ENCODE measurements around the gene IL1RL1.

IL1RL1 gene

GRCh38 chr2:102376052-102376591 lies 64.8 kb downstream of the IL1RL1 start:
- DNase-seq = no peak

GRCh38 chr2:102383722-102384121 lies 72.4 kb downstream of the IL1RL1 start:
- DNase-seq = no peak

GRCh38 chr2:102385522-102385921 lies 74.2 kb downstream of the IL1RL1 start:
- no peak for DNase-seq

- DNase-seq = no peak
Measured at GRCh38 chr2:102386004-102386403, 74.6 kb downstream of the IL1RL1 start.

- no peak for DNase-seq
Measured at GRCh38 chr2:102386867-102387541, 75.6 kb downstream of the IL1RL1 start.

- no peak for DNase-seq
Measured at GRCh38 chr2:102387763-102388546, 76.6 kb downstream of the IL1RL1 start.

- peak; percentile 63 for DNase-seq
Measured at GRCh38 chr2:102391565-102391964, 80.2 kb downstream of the IL1RL1 start.

GRCh38 chr2:102392096-102392495 lies 80.7 kb downstream of the IL1RL1 start:
- no peak for DNase-seq

- no peak for DNase-seq
Measured at GRCh38 chr2:102392942-102393341, 81.6 kb downstream of the IL1RL1 start.

GRCh38 chr2:102396012-102396411 lies 84.6 kb downstream of the IL1RL1 start:
- no peak for DNase-seq

- DNase-seq = no peak
Measured at GRCh38 chr2:102397209-102397608, 85.8 kb downstream of the IL1RL1 start.

GRCh38 chr2:102399499-102400141 lies 88.3 kb downstream of the IL1RL1 start:
- DNase-seq = no peak

GRCh38 chr2:102401456-102401855 lies 90.1 kb downstream of the IL1RL1 start:
- no peak for DNase-seq

Measured in CD4-positive, alpha-beta T cell treated with Interleukin-21 for 1 hour (primary cell).